GM18909 (cell line): ENCODE results near the gene SIMC1.
"Not testable (repeated sequence)": the region's sequence is repeated elsewhere in the genome, so short reads cannot be mapped to it uniquely, and the experiment has no call there.

ENCODE experiments used
- ATAC-seq: cut with Tn5 transposase; IDR thresholded peaks from one replicate; pipeline ENCODE4 v1.9.1; 2021; ENCODE audit warnings: mild to moderate bottlenecking; ENCODE audit not compliant: unreplicated experiment, poor library complexity

Gene SIMC1

DNA sequence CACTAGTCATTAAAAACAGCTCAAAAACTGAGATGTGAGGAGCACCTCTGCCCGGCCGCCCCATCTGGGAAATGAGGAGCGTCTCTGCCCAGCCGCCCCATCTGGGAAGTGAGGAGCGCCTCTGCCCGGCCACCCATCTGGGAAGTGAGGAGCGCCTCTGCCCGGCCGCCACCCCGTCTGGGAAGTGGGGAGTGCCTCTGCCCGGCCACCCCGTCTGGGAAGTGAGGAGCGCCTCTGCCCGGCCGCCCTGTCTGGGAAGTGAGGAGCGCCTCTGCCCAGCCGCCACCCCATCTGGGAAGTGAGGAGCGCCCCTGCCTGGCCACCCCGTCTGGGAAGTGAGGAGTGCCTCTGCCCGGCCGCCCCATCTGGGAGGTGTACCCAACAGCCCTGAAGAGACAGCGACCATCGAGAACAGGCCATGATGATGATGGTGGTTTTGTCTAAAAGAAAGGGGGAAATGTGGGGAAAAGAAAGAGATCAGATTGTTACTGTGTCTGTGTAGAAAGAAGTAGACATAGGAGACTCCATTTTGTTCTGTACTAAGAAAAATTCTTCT, 23.7 kb upstream of the SIMC1 start:
- ATAC-seq, result not testable (repeated sequence)

- ATAC-seq, result not testable (repeated sequence)
Observed at GRCh38 chr5:176216393-176216916, 21.8 kb upstream of the SIMC1 start.

GRCh38 chr5:176217188-176217729, 21.0 kb upstream of the SIMC1 start:
- ATAC-seq, result not testable (repeated sequence)

GRCh38 chr5:176217764-176218163, 20.5 kb upstream of the SIMC1 start:
- ATAC-seq, result not testable (repeated sequence)

DNA sequence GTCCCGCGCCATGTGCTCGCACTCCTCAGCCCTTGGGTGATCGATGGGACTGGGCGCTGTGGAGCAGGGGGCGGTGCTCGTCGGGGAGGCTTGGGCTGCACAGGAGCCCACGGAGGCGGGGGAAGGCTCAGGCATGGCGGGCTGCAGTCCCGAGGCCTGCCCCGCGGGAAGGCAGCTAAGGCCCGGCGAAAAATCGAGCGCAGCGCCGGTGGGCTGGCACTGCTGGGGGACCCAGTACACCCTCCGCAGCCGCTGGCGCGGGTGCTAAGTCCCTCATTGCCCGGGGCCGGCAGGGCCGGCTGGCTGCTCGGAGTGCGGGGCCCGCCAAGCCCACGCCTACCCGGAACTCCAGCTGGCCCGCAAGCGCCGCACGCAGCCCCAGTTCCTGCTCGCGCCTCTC, 16.2 kb upstream of the SIMC1 start:
- not testable (repeated sequence) for ATAC-seq

- not testable (repeated sequence) for ATAC-seq
Observed at GRCh38 chr5:176228358-176228757, 9.9 kb upstream of the SIMC1 start.

GRCh38 chr5:176233253-176233652, 5.0 kb upstream of the SIMC1 start:
- not testable (repeated sequence) for ATAC-seq

GRCh38 chr5:176235155-176235554, 3.1 kb upstream of the SIMC1 start:
- peak; percentile 49 for ATAC-seq

DNA sequence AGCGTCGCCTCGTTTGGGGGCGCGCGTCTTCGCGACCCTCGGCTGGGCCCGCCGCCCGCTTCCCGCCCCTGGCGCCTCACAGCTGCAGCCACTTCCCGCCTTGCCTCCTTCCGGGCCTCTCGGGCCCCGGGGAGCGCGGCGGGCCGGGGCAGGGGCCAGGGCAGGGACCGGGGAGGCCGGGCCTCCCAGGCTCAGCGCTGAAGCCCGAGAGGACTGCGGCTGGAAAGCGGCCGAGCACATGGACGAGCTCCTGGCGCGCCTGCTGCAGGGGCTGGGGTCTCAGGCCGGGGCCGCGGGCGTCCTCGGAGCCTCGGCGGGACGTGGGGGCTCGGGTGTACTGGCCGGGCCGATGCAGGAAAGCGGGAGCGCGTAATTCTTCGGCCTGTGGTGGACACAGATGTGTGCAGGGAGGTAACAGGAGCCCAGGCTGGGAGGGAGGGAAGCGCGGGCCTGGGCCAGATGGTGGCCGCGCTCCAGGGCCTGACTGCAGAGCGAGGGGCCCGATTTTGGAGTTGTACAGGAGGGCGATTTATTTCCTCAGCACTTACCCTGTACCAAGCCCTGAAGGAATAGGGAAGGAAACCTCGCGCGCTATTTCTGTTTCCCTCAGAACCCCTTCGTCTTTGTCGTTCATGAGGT, 540 bp downstream of the SIMC1 start:
- peak; percentile 10 for ATAC-seq

DNA sequence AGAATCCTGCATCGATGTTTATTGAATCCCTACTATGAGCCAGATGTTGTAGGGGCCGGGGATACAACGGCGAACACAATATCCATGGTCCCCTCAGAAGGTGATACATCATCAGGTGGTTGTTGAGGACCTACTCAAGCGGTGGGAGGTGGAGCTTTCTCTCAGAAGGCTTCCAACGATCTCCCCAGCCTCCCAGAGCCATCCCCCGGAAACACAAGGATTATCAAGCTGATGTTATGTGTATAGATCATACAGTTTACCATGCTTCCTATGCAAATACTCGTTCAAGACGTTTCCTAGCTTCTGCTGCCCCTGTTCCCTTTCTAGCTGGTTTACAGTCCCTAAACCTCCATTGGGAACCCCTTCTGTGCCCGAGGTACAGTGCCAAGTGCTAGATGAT, 1.1 kb downstream of the SIMC1 start:
- ATAC-seq, result not testable (repeated sequence)

DNA sequence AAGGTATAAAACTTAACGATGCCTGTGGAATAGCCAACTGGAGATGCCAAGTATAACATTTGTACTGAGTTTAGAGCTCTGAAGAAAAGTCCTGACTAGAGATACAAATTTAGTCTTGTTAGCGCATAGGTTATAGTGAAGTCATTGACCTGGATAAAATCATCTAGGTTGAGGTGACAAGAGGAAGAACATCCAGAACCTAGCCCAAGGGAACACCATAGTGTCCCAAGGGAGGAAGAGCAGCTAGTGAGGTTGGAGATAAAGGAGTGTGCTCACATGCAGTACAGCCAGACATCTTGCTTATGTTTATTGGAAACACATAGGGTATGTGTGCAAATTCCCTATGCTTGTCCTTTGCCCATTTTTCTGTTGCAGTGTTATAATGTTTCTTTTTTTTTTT, 6.1 kb downstream of the SIMC1 start:
- not testable (repeated sequence) for ATAC-seq

GRCh38 chr5:176245074-176245473, 6.8 kb downstream of the SIMC1 start:
- not testable (repeated sequence) for ATAC-seq

GRCh38 chr5:176245489-176245888, 7.3 kb downstream of the SIMC1 start:
- not testable (repeated sequence) for ATAC-seq

DNA sequence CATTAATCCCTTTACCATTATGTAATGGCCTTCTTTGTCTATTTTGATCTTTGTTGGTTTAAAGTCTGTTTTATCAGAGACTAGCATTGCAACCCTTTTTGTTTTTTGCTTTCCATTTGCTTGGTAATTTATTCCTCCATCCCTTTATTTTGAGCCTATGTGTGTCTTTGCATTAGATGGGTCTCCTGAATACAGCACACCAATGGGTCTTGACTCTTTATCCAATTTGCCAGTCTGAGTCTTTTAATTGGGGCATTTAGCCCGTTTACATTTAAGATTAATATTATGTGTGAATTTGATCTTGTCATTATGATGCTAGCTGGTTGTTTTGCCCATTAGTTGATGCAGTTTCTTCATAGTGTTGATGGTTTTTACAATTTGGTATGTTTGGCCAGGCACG, 12.5 kb downstream of the SIMC1 start:
- not testable (repeated sequence) for ATAC-seq

DNA sequence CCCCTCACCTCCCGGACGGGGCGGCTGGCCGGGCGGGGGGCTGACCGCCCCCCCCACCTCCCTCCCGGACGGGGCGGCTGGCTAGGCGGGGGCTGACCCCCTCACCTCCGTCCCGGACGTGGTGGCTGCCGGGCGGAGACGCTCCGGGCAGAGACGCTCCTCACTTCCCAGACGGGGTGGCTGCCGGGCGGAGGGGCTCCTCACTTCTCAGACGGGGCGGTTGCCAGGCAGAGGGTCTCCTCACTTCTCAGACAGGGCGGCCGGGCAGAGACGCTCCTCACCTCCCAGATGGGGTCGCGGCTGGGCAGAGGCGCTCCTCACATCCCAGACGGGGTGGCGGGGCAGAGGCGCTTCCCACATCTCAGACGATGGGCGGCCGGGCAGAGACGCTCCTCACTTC, 13.9 kb downstream of the SIMC1 start:
- ATAC-seq, result not testable (repeated sequence)

- not testable (repeated sequence) for ATAC-seq
Observed at GRCh38 chr5:176253370-176254065, 15.3 kb downstream of the SIMC1 start.

DNA sequence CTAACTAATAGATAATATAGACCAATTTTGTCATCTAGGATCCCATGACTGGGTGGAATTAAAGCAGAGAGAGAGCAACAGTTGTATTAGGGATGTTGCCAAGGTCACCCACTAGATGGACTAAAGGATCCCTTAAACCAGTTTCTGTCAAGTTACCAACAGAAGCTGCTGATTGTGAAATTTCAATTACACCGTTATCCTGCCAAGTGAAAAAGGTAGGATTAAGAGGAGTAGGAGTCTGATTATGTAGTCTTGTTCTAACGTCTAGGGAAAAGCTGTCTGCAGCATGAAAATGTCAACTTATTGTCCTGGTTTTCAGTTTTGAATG, 15.8 kb downstream of the SIMC1 start:
- ATAC-seq, result not testable (repeated sequence)

GRCh38 chr5:176257871-176258505, 19.8 kb downstream of the SIMC1 start:
- not testable (repeated sequence) for ATAC-seq

DNA sequence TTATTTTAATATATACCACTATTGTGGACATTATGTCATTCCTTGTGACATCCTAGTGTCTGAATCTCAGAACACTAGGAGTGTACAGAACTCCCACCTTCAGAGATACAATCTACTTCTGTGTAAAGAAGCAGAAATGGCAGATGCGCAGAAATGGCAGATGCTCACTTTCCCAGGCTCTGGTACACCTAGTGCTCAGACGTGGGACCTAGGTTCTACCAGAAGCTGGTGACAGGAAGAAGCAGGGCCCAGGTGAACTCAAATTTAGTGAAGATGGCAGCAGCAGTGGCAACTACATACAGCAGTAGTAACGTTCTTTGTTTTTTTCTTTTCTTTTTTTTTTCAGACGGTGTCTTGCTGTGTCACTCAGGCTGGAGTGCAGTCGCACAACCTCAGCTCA, 22.5 kb downstream of the SIMC1 start:
- not testable (repeated sequence) for ATAC-seq

DNA sequence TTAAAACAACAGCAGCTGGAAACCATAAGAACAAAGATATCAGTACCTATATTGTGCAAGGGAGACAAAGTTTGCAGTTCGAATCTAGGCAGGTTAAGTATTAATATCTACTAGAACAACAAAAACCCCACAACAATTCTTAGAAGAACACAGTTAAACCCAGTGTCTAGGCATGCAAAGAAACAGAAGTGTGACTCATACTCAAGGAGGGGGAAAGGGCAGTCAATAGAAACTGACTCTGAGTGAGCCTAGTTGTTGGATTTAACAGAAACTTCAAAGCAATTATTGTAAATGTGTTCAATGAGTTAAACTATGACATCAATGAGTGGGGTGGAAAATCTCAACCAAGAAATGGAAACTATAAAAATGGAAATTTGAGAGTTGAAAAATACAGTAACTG, 28.2 kb downstream of the SIMC1 start:
- not testable (repeated sequence) for ATAC-seq

GRCh38 chr5:176289018-176289417, 50.8 kb downstream of the SIMC1 start:
- ATAC-seq, result not testable (repeated sequence)
